Loucy (cell line): ENCODE data around the gene WASF2.
"Not testable (repeated sequence)": the region's sequence is repeated elsewhere in the genome, so short reads cannot be mapped to it uniquely, and the experiment has no call there.

Source experiments
- H2AFZ ChIP-seq: fragments of 200-600 bp; sonication (generic); 2 replicates; pipeline ENCODE4 v1.6.0; 2016; ENCODE audit warnings: antibody characterized with exemption, mild to moderate bottlenecking, low read length, moderate library complexity
- H3F3A ChIP-seq: fragments of 200-600 bp; 2 replicates; pipeline ENCODE4 v1.6.0; 2016; ENCODE audit warnings: antibody characterized with exemption, low read depth, mild to moderate bottlenecking
- H3K27me3 ChIP-seq: fragments of 200-600 bp; sonication (generic); 2 replicates; pipeline ENCODE4 v1.6.1; 2014; ENCODE audit warnings: low read length, mild to moderate bottlenecking; ENCODE audit not compliant: insufficient read depth, poor library complexity, severe bottlenecking
- H3K36me3 ChIP-seq: fragments of 200-600 bp; sonication (generic); 2 replicates; pipeline ENCODE4 v1.6.1; 2016; ENCODE audit warnings: low read length; ENCODE audit not compliant: insufficient read depth
- H3K4me1 ChIP-seq: fragments of 200-600 bp; sonication (generic); 2 replicates; pipeline ENCODE4 v1.5.1; 2014; ENCODE audit warnings: low read length, mild to moderate bottlenecking; ENCODE audit not compliant: insufficient read depth, poor library complexity, severe bottlenecking
- H3K4me2 ChIP-seq: fragments of 200-600 bp; sonication (generic); 2 replicates; pipeline ENCODE4 v1.6.0; 2014; ENCODE audit warnings: antibody characterized with exemption, low read length, low read depth, mild to moderate bottlenecking; ENCODE audit not compliant: poor library complexity, severe bottlenecking
- H3K4me3 ChIP-seq: fragments of 200-600 bp; sonication (generic); 2 replicates; pipeline ENCODE4 v1.5.1; 2014; ENCODE audit warnings: low read length, mild to moderate bottlenecking, mixed read lengths; ENCODE audit not compliant: poor library complexity, severe bottlenecking
- H3K79me2 ChIP-seq: fragments of 200-600 bp; sonication (generic); 2 replicates; pipeline ENCODE4 v1.6.1; 2014; ENCODE audit warnings: low read length; ENCODE audit not compliant: insufficient read depth
- H3K9ac ChIP-seq: fragments of 200-600 bp; sonication (generic); 2 replicates; pipeline ENCODE4 v1.6.0; 2014; ENCODE audit warnings: mild to moderate bottlenecking, low read depth, low read length, moderate library complexity; ENCODE audit not compliant: poor library complexity, severe bottlenecking
- H3K9me2 ChIP-seq: fragments of 200-600 bp; sonication (generic); replicated peaks from 2 replicates; pipeline ENCODE4 v1.6.1; 2016; ENCODE audit warnings: low read depth, low read length, mixed read lengths
- H3K9me3 ChIP-seq: fragments of 200-600 bp; sonication (generic); 2 replicates; pipeline ENCODE4 v1.6.1; 2014; ENCODE audit warnings: mild to moderate bottlenecking, antibody characterized with exemption, low read length, low read depth; ENCODE audit not compliant: insufficient read depth
- H4K20me1 ChIP-seq: fragments of 200-600 bp; sonication (generic); 2 replicates; pipeline ENCODE4 v1.6.0; 2014; ENCODE audit warnings: antibody characterized with exemption, low read length, mild to moderate bottlenecking; ENCODE audit not compliant: insufficient read depth, poor library complexity, severe bottlenecking
- CTCF ChIP-seq: fragments of 200-600 bp; sonication (generic); conservative IDR thresholded peaks from 2 replicates; pipeline ENCODE4 v1.5.1; 2014; ENCODE audit warnings: mild to moderate bottlenecking, antibody characterized with exemption, low read length
- EZH2phosphoT487 ChIP-seq: fragments of 200-600 bp; IDR thresholded peaks from 2 replicates; pipeline ENCODE4 v1.6.1; 2018; ENCODE audit warnings: antibody characterized with exemption, mild to moderate bottlenecking, moderate library complexity, borderline replicate concordance

Gene WASF2

GRCh38 chr1:27464926-27465647 lies 24.9 kb downstream of the WASF2 start:
- Histone ChIP-seq H3K9me2 (no peaks in the 10 kb centered on the region), H3K79me2 (peaks cover 99% of the 10 kb centered on the region), H3K4me1 (peaks cover 3% of the 10 kb centered on the region), H3K27me3 (no peaks in the 10 kb centered on the region), H3F3A (no peaks in the 10 kb centered on the region; the same call in 1 of the 2 replicates), H2AFZ (no peak overlapping the region), H3K4me2 (no peak overlapping the region), H3K9me3 (no peaks in the 10 kb centered on the region), H4K20me1 (peaks cover 55% of the 10 kb centered on the region), H3K9ac (no peak overlapping the region), H3K4me3 (no peak overlapping the region), H3K36me3 (peaks cover 16% of the 10 kb centered on the region; the same call in 1 of the 2 replicates)
- TF ChIP-seq CTCF (no peak), EZH2phosphoT487 (no peak)

- not testable (repeated sequence) for H3K9me3 ChIP-seq, H3K27me3 ChIP-seq, H3K4me3 ChIP-seq, H3K9me2 ChIP-seq, H3F3A ChIP-seq, H2AFZ ChIP-seq, H3K4me2 ChIP-seq, H3K9ac ChIP-seq, H3K4me1 ChIP-seq
- H3K36me3 ChIP-seq = peaks cover 16% of the 10 kb centered on the region; the same call in 1 of the 2 replicates
- H4K20me1 ChIP-seq = peaks cover 47% of the 10 kb centered on the region
- peaks cover 97% of the 10 kb centered on the region for H3K79me2 ChIP-seq
Observed at GRCh38 chr1:27463916-27464315, 26.1 kb downstream of the WASF2 start.

GRCh38 chr1:27458521-27458920 lies 31.4 kb downstream of the WASF2 start:
- H3K4me2 ChIP-seq, H3K4me3 ChIP-seq, H3K9me3 ChIP-seq, H2AFZ ChIP-seq, H3K9me2 ChIP-seq, H3K27me3 ChIP-seq, H3K9ac ChIP-seq, H3K36me3 ChIP-seq, H3F3A ChIP-seq: not testable (repeated sequence)
- Histone ChIP-seq H4K20me1 (peaks cover 45% of the 10 kb centered on the region), H3K79me2 (peaks cover 92% of the 10 kb centered on the region), H3K4me1 (peaks cover 14% of the 10 kb centered on the region)

GRCh38 chr1:27455139-27455811 lies 34.7 kb downstream of the WASF2 start:
- H3K4me1 ChIP-seq = peaks cover 24% of the 10 kb centered on the region
- no peak overlapping the region for H3K9ac ChIP-seq
- peak overlapping the region; percentile 14 for H3K4me2 ChIP-seq
- no peaks in the 10 kb centered on the region for H3K36me3 ChIP-seq
- peaks cover 79% of the 10 kb centered on the region for H3K79me2 ChIP-seq
- H2AFZ ChIP-seq = no peak overlapping the region
- no peaks in the 10 kb centered on the region for H3F3A ChIP-seq
- H3K27me3 ChIP-seq = no peaks in the 10 kb centered on the region
- no peaks in the 10 kb centered on the region for H3K9me3 ChIP-seq
- no peak overlapping the region for H3K4me3 ChIP-seq
- peaks cover 45% of the 10 kb centered on the region for H4K20me1 ChIP-seq
- H3K9me2 ChIP-seq = no peaks in the 10 kb centered on the region
- no peak for TF ChIP-seq CTCF
- no peak for TF ChIP-seq EZH2phosphoT487
